Endodermal cell (in vitro differentiated cells): Measurements from ENCODE around the gene CLSTN2. TPM values are rescaled to one million over a fixed set of nuclear protein-coding genes. Genes with fewer than 3 reads are reported as not detected.

Experiments used
- DNase-seq: peaks from one replicate; pipeline ENCODE4 v3.0.0-alpha.2; 2017
- H3K27ac ChIP-seq: 2 replicates; pipeline ENCODE4 v1.5.1; 2013; ENCODE audit warnings: mild to moderate bottlenecking, low read depth, low read length, moderate library complexity
- H3K27me3 ChIP-seq: 2 replicates; pipeline ENCODE4 v1.6.1; 2013; ENCODE audit warnings: mild to moderate bottlenecking, low read length, moderate library complexity; ENCODE audit not compliant: insufficient read depth, control insufficient read depth, poor library complexity, severe bottlenecking
- H3K36me3 ChIP-seq: 2 replicates; pipeline ENCODE4 v1.7.0; 2013; ENCODE audit warnings: mild to moderate bottlenecking, low read length, moderate library complexity; ENCODE audit not compliant: control insufficient read depth, insufficient read depth
- H3K4me1 ChIP-seq: one replicate; pipeline ENCODE4 v1.7.0; 2013; ENCODE audit warnings: low read length; ENCODE audit not compliant: control insufficient read depth, insufficient read depth
- H3K4me3 ChIP-seq: 2 replicates; pipeline ENCODE4 v1.5.1; 2013; ENCODE audit warnings: mild to moderate bottlenecking, low read length, moderate library complexity
- H3K9ac ChIP-seq: 2 replicates; pipeline ENCODE4 v1.6.1; 2013; ENCODE audit warnings: mild to moderate bottlenecking, low read length, moderate library complexity; ENCODE audit not compliant: poor library complexity, severe bottlenecking; ENCODE audit errors: extremely low read depth
- H3K9me3 ChIP-seq: 2 replicates; pipeline ENCODE4 v1.6.1; 2013; ENCODE audit warnings: mild to moderate bottlenecking, low read length, moderate library complexity; ENCODE audit not compliant: control insufficient read depth
- H3K27ac Mint-ChIP-seq: 2 replicates; pipeline ENCODE4 v1.8.0; 2020; ENCODE audit warnings: mixed read lengths
- H3K27me3 Mint-ChIP-seq: 2 replicates; pipeline ENCODE4 v1.8.0; 2021; ENCODE audit warnings: mild to moderate bottlenecking, mixed read lengths; ENCODE audit not compliant: insufficient read depth
- H3K36me3 Mint-ChIP-seq: 2 replicates; pipeline ENCODE4 v1.8.0; 2020; ENCODE audit warnings: low read depth, mixed read lengths
- H3K4me1 Mint-ChIP-seq: 2 replicates; pipeline ENCODE4 v1.8.0; 2020; ENCODE audit warnings: mixed read lengths
- H3K4me3 Mint-ChIP-seq: 2 replicates; pipeline ENCODE4 v1.8.0; 2020; ENCODE audit warnings: mild to moderate bottlenecking, moderate library complexity, mixed read lengths
- H3K9me3 Mint-ChIP-seq: 2 replicates; pipeline ENCODE4 v1.8.0; 2020; ENCODE audit warnings: mild to moderate bottlenecking, mixed read lengths
- WGBS, 2 experiments: methylation state at CpG; one replicate each; pipeline versions ENCODE4 v1.1.5 to v1.1.7; 2013; ENCODE audit warnings: missing lambda C conversion rate in 2 of 2, mixed read lengths in 1 of 2; ENCODE audit not compliant: insufficient coverage in 1 of 2, insufficient read length in 1 of 2; 5-methylcytosine and 5-hydroxymethylcytosine counted together
- total RNA-seq, 2 donors: library from RNA; stranded (reverse); fragmentation: NEBNext Ultra II Directional in 1 of 2; extraction: Animal tissue kit (Norgen Biotek cat#: 25700) in 1 of 2; gene quantifications; 2 replicates in 1 of 2; 3 replicates in 1 of 2; pipeline ENCODE4 v1.2.1, GENCODE V29; 2021
- TF ChIP-seq, protein P1 (sequence below): fragments of 200-600 bp; sonication (generic); conservative IDR thresholded peaks from 2 replicates; pipeline ENCODE4 v1.5.0; 2021; ENCODE audit warnings: antibody characterized with exemption, mild to moderate bottlenecking

Gene CLSTN2
- total RNA-seq, 2 donors from 2014 or later = 0.13 to 0.42 TPM

GRCh38 chr3:140597792-140598191 is 662.8 kb downstream of the CLSTN2 start:
- Mint-ChIP-seq H3K36me3 (no peaks in the 10 kb centered on the region), H3K9me3 (no peaks in the 10 kb centered on the region)

DNA sequence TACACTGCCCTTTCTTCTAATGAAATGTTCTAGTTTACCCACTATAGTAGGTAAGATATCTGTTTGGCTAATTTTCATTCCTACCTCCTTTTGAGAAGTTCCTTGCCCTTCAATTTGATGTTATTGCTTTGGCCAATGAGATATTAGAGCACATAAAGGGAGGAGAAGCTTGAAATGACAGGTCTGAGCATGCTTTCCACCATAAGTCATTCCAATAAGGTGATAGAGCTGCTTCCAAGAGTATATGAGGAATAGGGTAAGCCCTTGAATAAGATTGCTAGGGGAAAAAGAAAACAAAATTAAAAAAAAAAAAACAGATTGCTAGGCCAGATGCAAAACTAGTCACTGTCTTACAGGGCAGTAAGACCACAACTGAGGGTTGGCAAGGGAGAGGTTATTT is 664.0 kb downstream of the CLSTN2 start:
- Histone ChIP-seq H3K4me3 (no peak overlapping the region), H3K4me1 (no peaks in the 10 kb centered on the region), H3K27me3 (no peaks in the 10 kb centered on the region), H3K9me3 (no peaks in the 10 kb centered on the region), H3K27ac (no peak overlapping the region), H3K9ac (no peak overlapping the region), H3K36me3 (no peaks in the 10 kb centered on the region)
- no peak overlapping the region for H3K4me3 Mint-ChIP-seq
- H3K27me3 Mint-ChIP-seq = no peaks in the 10 kb centered on the region
- TF ChIP-seq, protein P1, sequence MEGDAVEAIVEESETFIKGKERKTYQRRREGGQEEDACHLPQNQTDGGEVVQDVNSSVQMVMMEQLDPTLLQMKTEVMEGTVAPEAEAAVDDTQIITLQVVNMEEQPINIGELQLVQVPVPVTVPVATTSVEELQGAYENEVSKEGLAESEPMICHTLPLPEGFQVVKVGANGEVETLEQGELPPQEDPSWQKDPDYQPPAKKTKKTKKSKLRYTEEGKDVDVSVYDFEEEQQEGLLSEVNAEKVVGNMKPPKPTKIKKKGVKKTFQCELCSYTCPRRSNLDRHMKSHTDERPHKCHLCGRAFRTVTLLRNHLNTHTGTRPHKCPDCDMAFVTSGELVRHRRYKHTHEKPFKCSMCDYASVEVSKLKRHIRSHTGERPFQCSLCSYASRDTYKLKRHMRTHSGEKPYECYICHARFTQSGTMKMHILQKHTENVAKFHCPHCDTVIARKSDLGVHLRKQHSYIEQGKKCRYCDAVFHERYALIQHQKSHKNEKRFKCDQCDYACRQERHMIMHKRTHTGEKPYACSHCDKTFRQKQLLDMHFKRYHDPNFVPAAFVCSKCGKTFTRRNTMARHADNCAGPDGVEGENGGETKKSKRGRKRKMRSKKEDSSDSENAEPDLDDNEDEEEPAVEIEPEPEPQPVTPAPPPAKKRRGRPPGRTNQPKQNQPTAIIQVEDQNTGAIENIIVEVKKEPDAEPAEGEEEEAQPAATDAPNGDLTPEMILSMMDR = no peak
- no peak for DNase-seq
- no peaks in the 10 kb centered on the region for H3K9me3 Mint-ChIP-seq
- H3K27ac Mint-ChIP-seq = no peak overlapping the region
- H3K4me1 Mint-ChIP-seq = peaks cover 5% of the 10 kb centered on the region
- no peaks in the 10 kb centered on the region for H3K36me3 Mint-ChIP-seq

More at GRCh38 chr3:140597792-140598191, 662.8 kb downstream of the CLSTN2 start:
- Histone ChIP-seq H3K4me3 (no peak overlapping the region), H3K4me1 (no peaks in the 10 kb centered on the region), H3K36me3 (no peaks in the 10 kb centered on the region), H3K9ac (no peak overlapping the region), H3K27me3 (no peaks in the 10 kb centered on the region), H3K27ac (no peak overlapping the region), H3K9me3 (no peaks in the 10 kb centered on the region)
- Mint-ChIP-seq H3K27ac (no peak overlapping the region), H3K4me3 (no peak overlapping the region), H3K27me3 (peaks cover 10% of the 10 kb centered on the region), H3K4me1 (peaks cover 5% of the 10 kb centered on the region)
- DNase-seq = no peak
- WGBS, 2 experiments = 87 to 100% methylated on average over 1 to 2 of the region's 2 CpGs
- TF ChIP-seq, protein P1 = no peak

DNA sequence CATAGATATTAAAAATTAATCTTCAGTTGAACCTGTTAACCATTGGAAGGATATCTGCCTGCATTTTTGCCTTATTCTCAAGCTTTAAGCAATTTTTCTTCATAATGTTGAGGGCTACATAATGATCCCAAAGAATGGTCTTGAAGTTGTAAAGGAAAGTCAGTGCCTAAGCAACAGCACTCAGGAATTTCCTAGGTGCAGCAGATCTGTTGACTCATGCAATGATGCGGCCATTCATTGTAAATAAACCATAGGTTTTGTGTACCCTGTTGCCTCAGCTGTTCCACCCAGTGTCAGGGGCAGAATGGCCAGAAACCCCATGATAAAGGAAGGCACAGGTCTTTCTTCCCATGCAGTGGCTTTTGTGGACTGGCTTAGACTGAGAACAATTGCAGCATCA is 664.5 kb downstream of the CLSTN2 start:
- 91 to 100% methylated on average over 1 of the region's 1 CpG for WGBS, 2 experiments
- no peaks in the 10 kb centered on the region for H3K36me3 ChIP-seq
- DNase-seq = no peak
- no peaks in the 10 kb centered on the region for H3K9me3 ChIP-seq
- H3K4me3 Mint-ChIP-seq = no peak overlapping the region
- H3K27me3 Mint-ChIP-seq = no peaks in the 10 kb centered on the region
- TF ChIP-seq, protein P1 = no peak
- H3K4me3 ChIP-seq = no peak overlapping the region
- H3K36me3 Mint-ChIP-seq = no peaks in the 10 kb centered on the region
- no peak overlapping the region for H3K27ac Mint-ChIP-seq
- no peak overlapping the region for H3K27ac ChIP-seq
- no peaks in the 10 kb centered on the region for H3K9me3 Mint-ChIP-seq
- H3K9ac ChIP-seq = no peak overlapping the region
- H3K4me1 ChIP-seq = no peaks in the 10 kb centered on the region
- H3K27me3 ChIP-seq = no peaks in the 10 kb centered on the region
- peaks cover 5% of the 10 kb centered on the region for H3K4me1 Mint-ChIP-seq
